H9 (cell line): ENCODE data around the gene MYO7B. TPM values are rescaled to one million over a fixed set of nuclear protein-coding genes. Genes with fewer than 3 reads are reported as not detected.

Experiments used
- DNase-seq: peaks from one replicate; pipeline ENCODE4 v3.0.0-alpha.2; 2017
- H2AFZ ChIP-seq: one replicate; pipeline ENCODE4 v1.6.1; 2013; ENCODE audit warnings: mild to moderate bottlenecking, low read length, control low read depth, moderate library complexity
- H2AK5ac ChIP-seq: 2 replicates; pipeline ENCODE4 v1.6.1; 2013; ENCODE audit warnings: low read length, control low read depth, mixed read lengths; ENCODE audit not compliant: insufficient read length
- H2BK120ac ChIP-seq: one replicate; pipeline ENCODE4 v1.6.1; 2013; ENCODE audit warnings: low read depth, mild to moderate bottlenecking, low read length, control low read depth, inconsistent platforms; ENCODE audit not compliant: poor library complexity, severe bottlenecking
- H2BK12ac ChIP-seq: 2 replicates; pipeline ENCODE4 v1.6.1; 2013; ENCODE audit warnings: low read length, control low read depth, mixed read lengths, low read depth; ENCODE audit not compliant: insufficient read length
- H2BK15ac ChIP-seq: 2 replicates; pipeline ENCODE4 v1.6.1; 2013; ENCODE audit warnings: low read depth, low read length, control low read depth
- H2BK20ac ChIP-seq: one replicate; pipeline ENCODE4 v1.6.1; 2013; ENCODE audit warnings: low read depth, mild to moderate bottlenecking, low read length, control low read depth, inconsistent platforms; ENCODE audit not compliant: poor library complexity, severe bottlenecking
- H2BK5ac ChIP-seq: 2 replicates; pipeline ENCODE4 v1.6.1; 2013; ENCODE audit warnings: low read length, control low read depth, mixed read lengths; ENCODE audit not compliant: insufficient read length
- H3K14ac ChIP-seq: 2 replicates; pipeline ENCODE4 v1.6.1; 2013; ENCODE audit warnings: low read length, control low read depth; ENCODE audit not compliant: insufficient read depth
- H3K18ac ChIP-seq: 2 replicates; pipeline ENCODE4 v1.6.1; 2013; ENCODE audit warnings: low read depth, mild to moderate bottlenecking, mixed read lengths, low read length, control low read depth; ENCODE audit not compliant: insufficient read length
- H3K23ac ChIP-seq: 2 replicates; pipeline ENCODE4 v1.6.1; 2013; ENCODE audit warnings: low read length, control low read depth, mixed read lengths, low read depth; ENCODE audit not compliant: insufficient read length
- H3K23me2 ChIP-seq: 2 replicates; pipeline ENCODE4 v1.6.1; 2013; ENCODE audit warnings: low read depth, mild to moderate bottlenecking, mixed read lengths, low read length, control low read depth; ENCODE audit not compliant: insufficient read length, poor library complexity, severe bottlenecking
- H3K27ac ChIP-seq: 2 replicates; pipeline ENCODE4 v1.5.1; 2013; ENCODE audit warnings: low read length, control low read depth, mixed read lengths, low read depth; ENCODE audit not compliant: insufficient read length
- H3K27me3 ChIP-seq: 2 replicates; pipeline ENCODE4 v1.6.1; 2013; ENCODE audit warnings: low read length, control low read depth, inconsistent platforms; ENCODE audit not compliant: insufficient read depth
- H3K4ac ChIP-seq: 2 replicates; pipeline ENCODE4 v1.6.1; 2013; ENCODE audit warnings: low read depth, mild to moderate bottlenecking, control low read depth, inconsistent platforms, low read length, moderate library complexity
- H3K4me1 ChIP-seq: 2 replicates; pipeline ENCODE4 v1.6.1; 2013; ENCODE audit warnings: low read length, control low read depth, inconsistent platforms; ENCODE audit not compliant: insufficient read depth
- H3K4me2 ChIP-seq: 2 replicates; pipeline ENCODE4 v1.6.1; 2013; ENCODE audit warnings: low read length, control low read depth, mixed read lengths; ENCODE audit not compliant: insufficient read length, insufficient read depth
- H3K56ac ChIP-seq: 2 replicates; pipeline ENCODE4 v1.6.1; 2013; ENCODE audit warnings: low read depth, mild to moderate bottlenecking, mixed read lengths, low read length, control low read depth; ENCODE audit not compliant: insufficient read length
- H3K79me1 ChIP-seq: 2 replicates; pipeline ENCODE4 v1.6.1; 2013; ENCODE audit warnings: low read depth, mild to moderate bottlenecking, moderate library complexity, low read length, control low read depth, inconsistent platforms; ENCODE audit not compliant: insufficient read depth, poor library complexity, severe bottlenecking
- H3K79me2 ChIP-seq: 2 replicates; pipeline ENCODE4 v1.6.1; 2013; ENCODE audit warnings: low read length, control low read depth, inconsistent platforms; ENCODE audit not compliant: insufficient read depth
- H3K9ac ChIP-seq: 2 replicates; pipeline ENCODE4 v1.6.1; 2013; ENCODE audit warnings: low read length, control low read depth, mixed read lengths; ENCODE audit not compliant: insufficient read length; ENCODE audit errors: extremely low read depth
- H3K9me3 ChIP-seq: one replicate; pipeline ENCODE4 v1.6.1; 2013; ENCODE audit warnings: low read depth, low read length, inconsistent platforms; ENCODE audit not compliant: control insufficient read depth
- H3T11ph ChIP-seq: one replicate; pipeline ENCODE4 v1.6.1; 2013; ENCODE audit warnings: mild to moderate bottlenecking, low read length, control low read depth, inconsistent platforms
- H4K20me1 ChIP-seq: one replicate; pipeline ENCODE4 v1.6.1; 2013; ENCODE audit not compliant: control insufficient read depth, insufficient read length, insufficient read depth
- H4K5ac ChIP-seq: 2 replicates; pipeline ENCODE4 v1.6.1; 2013; ENCODE audit warnings: low read depth, mild to moderate bottlenecking, mixed read lengths, low read length, control low read depth; ENCODE audit not compliant: insufficient read length
- H4K8ac ChIP-seq: replicated peaks from 2 replicates; pipeline ENCODE4 v1.6.1; 2013; ENCODE audit warnings: low read length, control low read depth, mixed read lengths, low read depth; ENCODE audit not compliant: insufficient read length
- H4K91ac ChIP-seq: 2 replicates; pipeline ENCODE4 v1.6.1; 2013; ENCODE audit warnings: low read depth, mild to moderate bottlenecking, moderate library complexity, mixed read lengths, low read length, control low read depth; ENCODE audit not compliant: insufficient read length
- H3K27ac Mint-ChIP-seq, 3 experiments: 2 replicates in 2 of 3; 3 replicates in 1 of 3; pipeline ENCODE4 v1.8.0; 2020 to 2021; ENCODE audit warnings: mixed read lengths in 3 of 3, mild to moderate bottlenecking in 1 of 3, moderate library complexity in 1 of 3
- H3K27me3 Mint-ChIP-seq: 2 replicates; pipeline ENCODE4 v1.8.0; 2021; ENCODE audit warnings: low read depth, mild to moderate bottlenecking, moderate library complexity, mixed read lengths
- H3K36me3 Mint-ChIP-seq, 3 experiments: 2 replicates in 2 of 3; 3 replicates in 1 of 3; pipeline ENCODE4 v1.8.0; 2020 to 2021; ENCODE audit warnings: low read depth in 3 of 3, mixed read lengths in 3 of 3; ENCODE audit not compliant: insufficient read depth in 1 of 3
- H3K4me1 Mint-ChIP-seq, 2 experiments: 2 replicates each; pipeline ENCODE4 v1.8.0; 2020; ENCODE audit warnings: mixed read lengths in 2 of 2
- H3K4me3 Mint-ChIP-seq, 2 experiments: 2 replicates in 1 of 2; 3 replicates in 1 of 2; pipeline ENCODE4 v1.8.0; 2020 to 2021; ENCODE audit warnings: mild to moderate bottlenecking in 2 of 2, mixed read lengths in 2 of 2, moderate library complexity in 1 of 2
- H3K9me3 Mint-ChIP-seq, 2 experiments: 2 replicates in 1 of 2; 3 replicates in 1 of 2; pipeline ENCODE4 v1.8.0; 2020; ENCODE audit warnings: mild to moderate bottlenecking in 2 of 2, mixed read lengths in 2 of 2, moderate library complexity in 1 of 2
- WGBS: extraction: QIAGEN DNeasy Blood & Tissue Kit; methylation state at CpG from one replicate; pipeline ENCODE4 v1.1.7; 2013; ENCODE audit warnings: missing lambda C conversion rate, low lambda C conversion rate, mixed read lengths; ENCODE audit not compliant: insufficient read length; ENCODE audit errors: extremely low coverage; 5-methylcytosine and 5-hydroxymethylcytosine counted together
- total RNA-seq: library from RNA; stranded (reverse); gene quantifications from 2 replicates; pipeline ENCODE4 v1.2.1, GENCODE V29; 2021
- TF ChIP-seq, protein P1 (sequence below): fragments of 200-600 bp; sonication (generic); conservative IDR thresholded peaks from 3 replicates; pipeline ENCODE4 v1.8.0; 2021; ENCODE audit warnings: antibody characterized with exemption, mild to moderate bottlenecking

The MYO7B gene
- total RNA-seq, 1 experiment from 2014 or later: not detected

- TF ChIP-seq, protein P1, sequence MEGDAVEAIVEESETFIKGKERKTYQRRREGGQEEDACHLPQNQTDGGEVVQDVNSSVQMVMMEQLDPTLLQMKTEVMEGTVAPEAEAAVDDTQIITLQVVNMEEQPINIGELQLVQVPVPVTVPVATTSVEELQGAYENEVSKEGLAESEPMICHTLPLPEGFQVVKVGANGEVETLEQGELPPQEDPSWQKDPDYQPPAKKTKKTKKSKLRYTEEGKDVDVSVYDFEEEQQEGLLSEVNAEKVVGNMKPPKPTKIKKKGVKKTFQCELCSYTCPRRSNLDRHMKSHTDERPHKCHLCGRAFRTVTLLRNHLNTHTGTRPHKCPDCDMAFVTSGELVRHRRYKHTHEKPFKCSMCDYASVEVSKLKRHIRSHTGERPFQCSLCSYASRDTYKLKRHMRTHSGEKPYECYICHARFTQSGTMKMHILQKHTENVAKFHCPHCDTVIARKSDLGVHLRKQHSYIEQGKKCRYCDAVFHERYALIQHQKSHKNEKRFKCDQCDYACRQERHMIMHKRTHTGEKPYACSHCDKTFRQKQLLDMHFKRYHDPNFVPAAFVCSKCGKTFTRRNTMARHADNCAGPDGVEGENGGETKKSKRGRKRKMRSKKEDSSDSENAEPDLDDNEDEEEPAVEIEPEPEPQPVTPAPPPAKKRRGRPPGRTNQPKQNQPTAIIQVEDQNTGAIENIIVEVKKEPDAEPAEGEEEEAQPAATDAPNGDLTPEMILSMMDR: no peak
- H2BK20ac ChIP-seq: no peak overlapping the region
- no peak overlapping the region for H3K23ac ChIP-seq
- H3K56ac ChIP-seq: no peak overlapping the region
- Mint-ChIP-seq H3K36me3 (no peaks in the 10 kb centered on the region; a peak in 1 of 7 replicates), H3K4me1 (peaks cover 0 to 2% of the 10 kb centered on the region in 2 experiments; a peak in 1 of 4 replicates), H3K27ac (peak overlapping the region in 1 of 3 experiments; percentile 28; a peak in 1 of 7 replicates), H3K4me3 (no peak overlapping the region), H3K9me3 (no peaks in the 10 kb centered on the region), H3K27me3 (no peaks in the 10 kb centered on the region; the same call in 1 of the 2 replicates)
- H4K20me1 ChIP-seq: no peaks in the 10 kb centered on the region
- WGBS: no CpG with 5 or more reads among the region's 11 CpGs
- no peak overlapping the region for H4K5ac ChIP-seq
- H3K23me2 ChIP-seq: no peaks in the 10 kb centered on the region
- no peak overlapping the region for H3K9ac ChIP-seq
- no peak overlapping the region for H2AFZ ChIP-seq
- H3K4me2 ChIP-seq: no peak overlapping the region
- H3K27ac ChIP-seq: no peak overlapping the region
- no peaks in the 10 kb centered on the region for H3K9me3 ChIP-seq
- H4K91ac ChIP-seq: no peak overlapping the region
- H2BK120ac ChIP-seq: no peak overlapping the region
- no peak overlapping the region for H2BK15ac ChIP-seq
- H3K4ac ChIP-seq: no peak overlapping the region
- no peak overlapping the region for H2BK12ac ChIP-seq
- no peak for DNase-seq
- no peak overlapping the region for H3K14ac ChIP-seq
- H3K27me3 ChIP-seq: no peaks in the 10 kb centered on the region
- no peak overlapping the region for H3T11ph ChIP-seq
- H2AK5ac ChIP-seq: no peak overlapping the region
- no peak overlapping the region for H4K8ac ChIP-seq
- H3K79me2 ChIP-seq: no peaks in the 10 kb centered on the region
- H3K18ac ChIP-seq: no peak overlapping the region
- H2BK5ac ChIP-seq: no peak overlapping the region
- no peaks in the 10 kb centered on the region for H3K79me1 ChIP-seq
- H3K4me1 ChIP-seq: no peaks in the 10 kb centered on the region
Measured at GRCh38 chr2:127575941-127576432, 40.5 kb downstream of the MYO7B start.
